MCF 10A (cell line): ENCODE results near the gene NR1I3. TPM values are rescaled to one million over a fixed set of nuclear protein-coding genes. Genes with fewer than 3 reads are reported as not detected.
A peak's percentile ranks its signal among the peaks of the same experiment; 100 is the strongest.

Experiments used
- BruUV-seq: library from RNA; stranded (reverse); fragments of 400-500 nt; replicated peaks from 2 replicates; lab custom pipeline; 2021; lab: Mats Ljungman, UMichigan
- CTCF ChIA-PET: fragments of 300-600 bp; sonication (Branson Sonifier 250); formaldehyde crosslinking; extraction: SDS; loops from one replicate; lab custom pipeline; 2021; ENCODE audit warnings: antibody characterized with exemption, inconsistent platforms; lab: Yijun Ruan, JAX
- POLR2A ChIA-PET: fragments of 300-600, 350-650 bp; sonication (Branson Sonifier 250); formaldehyde crosslinking; extraction: SDS; loops from one replicate; lab custom pipeline; 2020; ENCODE audit warnings: antibody characterized with exemption, inconsistent platforms; lab: Yijun Ruan, JAX
- DNase-seq: peaks from one replicate; pipeline ENCODE4 v3.0.0-alpha.2; 2018; ENCODE audit not compliant: unreplicated experiment
- H3K27ac Mint-ChIP-seq: one replicate; pipeline ENCODE4 v1.8.0; 2022; ENCODE audit warnings: mild to moderate bottlenecking, low read depth, mixed read lengths; ENCODE audit not compliant: unreplicated experiment
- H3K27me3 Mint-ChIP-seq: one replicate; pipeline ENCODE4 v1.8.0; 2022; ENCODE audit warnings: mixed read lengths; ENCODE audit not compliant: insufficient read depth, unreplicated experiment
- H3K36me3 Mint-ChIP-seq: one replicate; pipeline ENCODE4 v1.8.0; 2022; ENCODE audit warnings: mild to moderate bottlenecking, moderate library complexity, mixed read lengths; ENCODE audit not compliant: insufficient read depth, unreplicated experiment
- H3K4me1 Mint-ChIP-seq: one replicate; pipeline ENCODE4 v1.8.0; 2022; ENCODE audit warnings: mixed read lengths; ENCODE audit not compliant: insufficient read depth, unreplicated experiment
- H3K4me3 Mint-ChIP-seq: one replicate; pipeline ENCODE4 v1.8.0; 2022; ENCODE audit warnings: mild to moderate bottlenecking, moderate library complexity, mixed read lengths; ENCODE audit not compliant: unreplicated experiment
- H3K9me3 Mint-ChIP-seq: one replicate; pipeline ENCODE4 v1.8.0; 2022; ENCODE audit warnings: mixed read lengths; ENCODE audit not compliant: unreplicated experiment
- CTCF ChIP-seq: fragments of 200-600 bp; IDR thresholded peaks from one replicate; pipeline ENCODE4 v1.8.0; 2022; ENCODE audit warnings: antibody characterized with exemption, mild to moderate bottlenecking; ENCODE audit not compliant: unreplicated experiment
- intact Hi-C: fragments of 100-400 bp; cut with micrococcal nuclease; formaldehyde crosslinking; loops from 2 replicates; pipeline ENCODE4 v1.14.1; 2022
- total RNA-seq: library from RNA; stranded (reverse); gene quantifications from 2 replicates; pipeline ENCODE4 v1.2.3, GENCODE V29; 2022

NR1I3 gene
- total RNA-seq, 1 experiment from 2014 or later, result not detected

- Mint-ChIP-seq H3K4me1 (peaks cover 25% of the 10 kb centered on the region), H3K9me3 (no peaks in the 10 kb centered on the region), H3K36me3 (peaks cover 98% of the 10 kb centered on the region), H3K27me3 (no peaks in the 10 kb centered on the region), H3K27ac (no peak overlapping the region), H3K4me3 (no peak overlapping the region)
- ChIA-PET CTCF (interaction anchor here (0.6 to 14.7 kb wide), 24 partner anchors 8 to 534 kb away, joined by 3 to 444 read pairs (median 5); partner anchors contain the start of genes ADAMTS4, APOA2, CFAP126 and FCER1G), POLR2A (interaction anchor here (0.9 to 3.7 kb wide), 5 partner anchors 8 to 173 kb away, joined by 3 to 20 read pairs (median 7); partner anchors contain the start of genes NDUFS2 and TOMM40L)
- DNase-seq, result peak; percentile 91
- peak; percentile 95 for TF ChIP-seq CTCF
- no TSS peak for BruUV-seq
- intact Hi-C loops, result loop anchor here (1.0 to 2.0 kb wide), 2 partner anchors 15 to 173 kb away; no protein-coding TSS in a partner anchor
Observed at GRCh38 chr1:161209790-161210409, 28.1 kb downstream of the NR1I3 start.

- intact Hi-C loops, result no loop called here
- TF ChIP-seq CTCF, result no peak
- H3K4me1 Mint-ChIP-seq, result peaks cover 33% of the 10 kb centered on the region
- no peak for DNase-seq
- H3K27me3 Mint-ChIP-seq, result no peaks in the 10 kb centered on the region
- peaks cover 96% of the 10 kb centered on the region for H3K36me3 Mint-ChIP-seq
- no TSS peak for BruUV-seq
- CTCF ChIA-PET, result interaction anchor here (0.6 to 14.7 kb wide), 8 partner anchors 10 to 175 kb away, joined by 3 to 444 read pairs (median 36); partner anchors contain the start of genes APOA2, B4GALT3, FCER1G and PPOX
- H3K9me3 Mint-ChIP-seq, result no peaks in the 10 kb centered on the region
- H3K27ac Mint-ChIP-seq, result no peak overlapping the region
- POLR2A ChIA-PET, result interaction anchor here (0.6 to 1.2 kb wide), 2 partner anchors 10 to 106 kb away, joined by 4 read pairs; no protein-coding TSS in a partner anchor
- H3K4me3 Mint-ChIP-seq, result no peak overlapping the region
Observed at GRCh38 chr1:161207173-161207572, 30.8 kb downstream of the NR1I3 start.

- H3K36me3 Mint-ChIP-seq, result peaks cover 90% of the 10 kb centered on the region
- no peak for DNase-seq
- BruUV-seq, result no TSS peak
- POLR2A ChIA-PET, result interaction anchor here (0.6 to 6.1 kb wide), 7 partner anchors 10 to 177 kb away, joined by 3 to 81 read pairs (median 4); partner anchors contain the start of genes APOA2 and TOMM40L
- no peaks in the 10 kb centered on the region for H3K9me3 Mint-ChIP-seq
- intact Hi-C loops, result no loop called here
- H3K4me3 Mint-ChIP-seq, result no peak overlapping the region
- CTCF ChIA-PET, result interaction anchor here (0.6 to 14.7 kb wide), 8 partner anchors 9 to 176 kb away, joined by 3 to 444 read pairs (median 36); partner anchors contain the start of genes APOA2, B4GALT3, FCER1G and PPOX
- peaks cover 36% of the 10 kb centered on the region for H3K4me1 Mint-ChIP-seq
- no peaks in the 10 kb centered on the region for H3K27me3 Mint-ChIP-seq
- no peak overlapping the region for H3K27ac Mint-ChIP-seq
- TF ChIP-seq CTCF, result no peak
Observed at GRCh38 chr1:161206411-161207140, 31.4 kb downstream of the NR1I3 start.
